GM06990 (cell line): ENCODE data around the gene CACNB4.
"Not testable (repeated sequence)": the region's sequence is repeated elsewhere in the genome, so short reads cannot be mapped to it uniquely, and the experiment has no call there.

Experiments
- DNase-seq: peaks from one replicate; pipeline ENCODE4 v3.0.0-alpha.2; 2011; ENCODE audit not compliant: insufficient read length; ENCODE audit errors: extremely low read depth
- H3K27me3 ChIP-seq: replicated peaks from 2 replicates; pipeline ENCODE4 v1.6.0; 2011; ENCODE audit warnings: low read length; ENCODE audit not compliant: control insufficient read depth, insufficient read depth
- H3K36me3 ChIP-seq: 2 replicates; pipeline ENCODE4 v1.5.1; 2011; ENCODE audit warnings: low read length; ENCODE audit not compliant: control insufficient read depth, insufficient read depth
- H3K4me3 ChIP-seq: replicated peaks from 2 replicates; pipeline ENCODE4 v1.5.1; 2011; ENCODE audit warnings: low read depth, mild to moderate bottlenecking, control low read depth, low read length
- TF ChIP-seq, protein P1 (sequence below): IDR thresholded peaks from 2 replicates; pipeline ENCODE4 v1.5.1; 2011; ENCODE audit warnings: low read length, control low read depth, mild to moderate bottlenecking, inconsistent platforms; ENCODE audit not compliant: insufficient read depth, poor library complexity, severe bottlenecking

CACNB4 gene

DNA sequence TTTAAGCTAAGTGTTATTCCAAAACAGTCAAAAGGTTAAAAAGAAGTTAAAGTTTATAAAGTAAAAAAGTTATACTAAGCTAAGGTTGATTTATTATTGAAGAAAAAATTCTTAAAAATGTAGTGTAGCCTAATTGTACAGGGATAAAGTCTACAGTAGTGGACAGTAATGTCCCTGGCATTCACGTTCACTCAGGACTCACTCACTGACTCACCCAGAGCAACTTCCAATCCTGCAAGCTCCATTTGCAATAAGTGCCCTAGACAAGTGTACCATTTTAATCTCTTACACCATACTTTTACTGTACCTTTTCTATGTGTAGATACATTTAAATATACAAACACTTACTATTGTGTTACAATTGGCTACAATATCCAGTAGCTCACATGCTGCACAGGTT is 86.1 kb downstream of the CACNB4 start:
- Histone ChIP-seq H3K36me3 (no peaks in the 10 kb centered on the region), H3K27me3 (no peaks in the 10 kb centered on the region), H3K4me3 (no peak overlapping the region)
- TF ChIP-seq, protein P1, sequence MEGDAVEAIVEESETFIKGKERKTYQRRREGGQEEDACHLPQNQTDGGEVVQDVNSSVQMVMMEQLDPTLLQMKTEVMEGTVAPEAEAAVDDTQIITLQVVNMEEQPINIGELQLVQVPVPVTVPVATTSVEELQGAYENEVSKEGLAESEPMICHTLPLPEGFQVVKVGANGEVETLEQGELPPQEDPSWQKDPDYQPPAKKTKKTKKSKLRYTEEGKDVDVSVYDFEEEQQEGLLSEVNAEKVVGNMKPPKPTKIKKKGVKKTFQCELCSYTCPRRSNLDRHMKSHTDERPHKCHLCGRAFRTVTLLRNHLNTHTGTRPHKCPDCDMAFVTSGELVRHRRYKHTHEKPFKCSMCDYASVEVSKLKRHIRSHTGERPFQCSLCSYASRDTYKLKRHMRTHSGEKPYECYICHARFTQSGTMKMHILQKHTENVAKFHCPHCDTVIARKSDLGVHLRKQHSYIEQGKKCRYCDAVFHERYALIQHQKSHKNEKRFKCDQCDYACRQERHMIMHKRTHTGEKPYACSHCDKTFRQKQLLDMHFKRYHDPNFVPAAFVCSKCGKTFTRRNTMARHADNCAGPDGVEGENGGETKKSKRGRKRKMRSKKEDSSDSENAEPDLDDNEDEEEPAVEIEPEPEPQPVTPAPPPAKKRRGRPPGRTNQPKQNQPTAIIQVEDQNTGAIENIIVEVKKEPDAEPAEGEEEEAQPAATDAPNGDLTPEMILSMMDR, result no peak
- no peak for DNase-seq

DNA sequence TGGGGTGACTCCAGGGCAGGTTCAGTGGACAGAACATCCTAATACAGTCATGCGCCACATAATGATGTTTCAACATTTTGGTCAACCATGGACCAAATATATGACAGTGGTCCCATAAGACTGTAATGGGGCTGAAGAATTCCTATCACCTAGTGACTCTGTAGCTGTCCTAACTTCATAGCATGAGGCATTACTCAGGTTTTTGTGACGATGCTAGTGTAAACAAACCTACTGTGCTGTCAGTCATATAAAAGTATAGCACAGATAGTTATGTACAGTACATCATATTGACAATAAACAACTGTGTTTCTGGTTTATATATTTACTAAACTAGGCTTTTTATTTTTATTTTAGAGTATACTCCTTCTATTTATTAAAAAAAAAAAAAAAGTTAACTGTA is 87.1 kb downstream of the CACNB4 start:
- TF ChIP-seq, protein P1, result no peak
- Histone ChIP-seq H3K4me3 (no peak overlapping the region), H3K27me3 (no peaks in the 10 kb centered on the region), H3K36me3 (no peaks in the 10 kb centered on the region)
- no peak for DNase-seq

DNA sequence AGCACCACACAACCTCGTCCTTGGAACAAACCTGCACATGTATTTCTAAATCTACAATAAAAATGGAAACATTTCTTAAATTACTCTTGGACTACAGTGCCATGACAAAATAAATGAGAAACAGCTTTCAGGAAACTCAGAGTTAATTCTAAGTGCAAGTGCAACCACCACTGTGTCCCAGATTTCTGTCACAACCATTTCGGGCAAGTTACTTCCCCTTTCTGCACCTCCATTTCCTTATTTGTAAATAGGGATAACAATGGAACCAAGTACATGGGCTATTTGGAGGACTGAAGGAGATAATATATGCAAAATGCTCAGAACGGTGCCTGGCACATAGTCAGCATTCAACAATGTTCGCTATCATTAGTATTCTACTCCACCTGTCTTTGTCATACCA is 93.2 kb downstream of the CACNB4 start:
- H3K4me3 ChIP-seq, result no peak overlapping the region
- DNase-seq, result no peak
- no peaks in the 10 kb centered on the region for H3K27me3 ChIP-seq
- H3K36me3 ChIP-seq, result no peaks in the 10 kb centered on the region
- TF ChIP-seq, protein P1, result no peak

DNA sequence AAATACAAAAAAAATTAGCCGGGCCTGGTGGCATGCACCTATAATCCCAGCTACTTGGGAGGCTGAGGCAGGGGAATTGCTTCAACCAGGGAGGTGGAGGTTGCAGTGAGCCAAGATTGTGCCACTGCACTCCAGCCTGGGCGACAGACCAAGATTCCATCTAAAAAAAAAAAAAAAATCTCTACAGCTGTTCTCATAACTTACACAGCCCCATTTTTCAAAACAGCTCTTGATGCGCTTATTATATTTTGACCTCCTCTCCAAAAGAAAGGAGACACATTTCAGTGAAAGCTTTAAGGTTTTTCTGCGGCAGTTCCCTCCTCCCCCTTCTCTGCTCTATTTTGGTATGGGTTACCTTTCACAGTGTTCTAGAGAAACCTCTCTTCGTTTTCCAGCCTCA is 95.6 kb downstream of the CACNB4 start:
- H3K36me3 ChIP-seq, DNase-seq, H3K27me3 ChIP-seq, H3K4me3 ChIP-seq: not testable (repeated sequence)

DNA sequence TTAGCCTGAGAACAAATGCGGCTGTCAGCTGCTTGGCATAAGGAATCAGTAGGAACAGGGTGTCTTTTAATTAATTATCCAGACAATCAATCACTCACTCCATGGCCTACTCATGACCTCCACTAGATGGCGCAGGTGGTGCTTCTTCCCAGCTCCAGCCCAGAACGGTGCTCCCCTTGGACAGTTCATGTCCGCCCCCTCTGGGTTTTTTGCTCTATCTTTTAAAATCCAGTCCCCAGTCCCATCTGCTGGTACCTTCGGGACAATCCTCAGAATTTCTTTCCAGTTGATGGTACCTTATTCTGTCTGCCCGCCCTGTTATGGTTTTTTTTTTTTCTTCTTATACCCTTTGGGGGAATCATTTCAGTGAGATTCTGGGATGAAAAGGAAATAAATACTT is 99.8 kb downstream of the CACNB4 start:
- TF ChIP-seq, protein P1, result peak; percentile 87
- no peak for DNase-seq

DNA sequence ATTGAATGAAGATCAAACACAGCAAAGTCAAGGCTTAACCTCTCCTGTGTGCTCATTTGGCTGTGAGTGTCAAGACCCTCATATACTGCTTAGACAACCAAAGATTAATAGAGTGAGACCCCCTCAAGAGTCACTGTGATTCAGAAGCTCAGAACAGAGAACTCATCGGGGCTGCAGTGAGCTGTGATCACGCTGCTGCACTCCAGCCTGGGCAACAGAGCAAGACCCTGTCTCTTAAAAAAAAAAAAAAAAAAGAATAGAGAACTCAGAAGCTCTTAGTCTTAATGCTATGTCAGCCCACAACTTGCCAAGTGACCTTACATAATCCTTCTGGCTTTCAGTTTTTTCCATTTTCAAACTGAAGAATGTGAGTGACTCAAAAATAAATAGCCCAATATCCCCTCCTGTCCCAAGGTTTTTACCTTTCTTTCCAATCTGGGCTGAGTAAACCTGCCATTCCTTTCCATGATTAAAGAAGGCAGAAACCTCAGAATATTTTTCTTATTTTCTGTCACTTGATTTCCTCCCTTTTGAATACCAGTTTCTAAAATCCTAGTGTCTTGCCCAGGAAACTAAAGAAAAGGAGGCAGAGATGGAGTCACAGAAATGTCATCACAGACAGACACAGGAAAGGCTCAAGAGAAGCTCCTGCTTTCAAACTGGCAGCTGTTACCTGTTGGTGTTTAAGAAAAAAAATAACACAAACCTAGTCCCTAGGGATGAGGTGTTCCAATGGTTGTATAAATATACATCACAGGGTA is 102.4 kb downstream of the CACNB4 start:
- no peak for DNase-seq
- Histone ChIP-seq H3K4me3 (no peak overlapping the region), H3K36me3 (no peaks in the 10 kb centered on the region)

More for the DNA sequence above, 99.8 kb downstream of the CACNB4 start:
- no peaks in the 10 kb centered on the region for H3K36me3 ChIP-seq
- H3K4me3 ChIP-seq, result no peak overlapping the region
- no peaks in the 10 kb centered on the region for H3K27me3 ChIP-seq

More for the DNA sequence above, 102.4 kb downstream of the CACNB4 start:
- no peaks in the 10 kb centered on the region for H3K27me3 ChIP-seq
- TF ChIP-seq, protein P1, result no peak
